ENCODE results near the gene ADCK2. TPM values are rescaled to one million over a fixed set of nuclear protein-coding genes. Genes with fewer than 3 reads are reported as not detected.

The ADCK2 gene
- total RNA-seq, 1 donor from 2014 or later, result 7.8 TPM

DNA sequence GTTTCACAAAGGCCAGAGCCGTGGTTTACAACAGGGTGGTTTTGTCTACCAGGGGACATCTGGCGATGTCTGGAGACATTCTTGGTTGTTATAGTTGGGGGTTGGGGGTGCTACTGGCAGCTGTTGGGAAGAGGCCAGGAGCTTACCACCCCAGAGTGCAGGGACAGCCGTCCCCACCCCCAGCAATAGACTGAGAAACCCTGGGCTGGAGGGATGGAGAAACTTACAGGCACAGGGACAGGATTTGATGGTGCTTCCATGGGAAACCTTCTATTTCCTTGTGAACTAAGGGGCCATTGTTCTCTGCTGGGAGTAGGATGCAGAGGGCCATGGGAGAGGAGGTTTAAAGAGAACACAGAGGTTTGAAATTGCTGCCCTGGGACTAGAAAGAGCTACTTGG is 10.9 kb downstream of the ADCK2 start:
- Histone ChIP-seq H3K27ac (no peak overlapping the region), H3K27me3 (no peaks in the 10 kb centered on the region), H3K9me3 (ENCODE audit: low read depth) (no peaks in the 10 kb centered on the region), H4K20me1 (ENCODE audit: low read depth) (no peaks in the 10 kb centered on the region), H3K4me1 (peaks cover 13% of the 10 kb centered on the region), H3K79me2 (ENCODE audit: low read depth) (no peaks in the 10 kb centered on the region), H3K4me2 (peak overlapping the region; percentile 52), H3F3A (ENCODE audit: low read depth) (no peaks in the 10 kb centered on the region), H3K4me3 (no peak overlapping the region), H2AFZ (replicated peaks) (peak overlapping the region; percentile 91), H3K36me3 (no peaks in the 10 kb centered on the region), H3K9ac (no peak overlapping the region)
- TF ChIP-seq CTCF (IDR thresholded peaks at IDR 0.05), result no peak
- no peak for TF ChIP-seq EZH2phosphoT487 (IDR thresholded peaks at IDR 0.05)
- TF ChIP-seq EZH2 (IDR thresholded peaks at IDR 0.05), result no peak
- no peak overlapping the region for H3K4me3 Mint-ChIP-seq
- no peaks in the 10 kb centered on the region for H3K36me3 Mint-ChIP-seq
- peak; percentile 23 for DNase-seq (ENCODE audit: low spot score)
- H3K27me3 Mint-ChIP-seq (ENCODE audit: insufficient read depth, low read depth), result peaks cover 7% of the 10 kb centered on the region
- no peaks in the 10 kb centered on the region for H3K9me3 Mint-ChIP-seq
- peak overlapping the region; percentile 35 for H3K27ac Mint-ChIP-seq
- peaks cover 16% of the 10 kb centered on the region for H3K4me1 Mint-ChIP-seq

GRCh38 chr7:140684066-140684950 is 11.6 kb downstream of the ADCK2 start:
- peaks cover 13% of the 10 kb centered on the region for H3K4me1 ChIP-seq
- no peak overlapping the region for H3K4me3 Mint-ChIP-seq
- H3K79me2 ChIP-seq (ENCODE audit: low read depth), result no peaks in the 10 kb centered on the region
- no peak for DNase-seq (ENCODE audit: low spot score)
- H3K27me3 ChIP-seq, result no peaks in the 10 kb centered on the region
- no peak overlapping the region for H3K27ac ChIP-seq
- peak overlapping the region; percentile 52 for H3K4me2 ChIP-seq
- H3K9ac ChIP-seq, result no peak overlapping the region
- no peaks in the 10 kb centered on the region for H4K20me1 ChIP-seq (ENCODE audit: low read depth)
- no peaks in the 10 kb centered on the region for H3K9me3 ChIP-seq (ENCODE audit: low read depth)
- H2AFZ ChIP-seq (replicated peaks), result peak overlapping the region; percentile 91
- TF ChIP-seq EZH2phosphoT487 (IDR thresholded peaks at IDR 0.05) (no peak), CTCF (IDR thresholded peaks at IDR 0.05) (no peak), EZH2 (IDR thresholded peaks at IDR 0.05) (no peak)
- peak overlapping the region; percentile 57 for H3K27ac Mint-ChIP-seq
- peaks cover 7% of the 10 kb centered on the region for H3K27me3 Mint-ChIP-seq (ENCODE audit: insufficient read depth, low read depth)
- no peaks in the 10 kb centered on the region for H3F3A ChIP-seq (ENCODE audit: low read depth)
- no peaks in the 10 kb centered on the region for H3K36me3 Mint-ChIP-seq
- H3K9me3 Mint-ChIP-seq, result no peaks in the 10 kb centered on the region
- H3K4me1 Mint-ChIP-seq, result peaks cover 16% of the 10 kb centered on the region
- no peak overlapping the region for H3K4me3 ChIP-seq
- H3K36me3 ChIP-seq, result no peaks in the 10 kb centered on the region

DNA sequence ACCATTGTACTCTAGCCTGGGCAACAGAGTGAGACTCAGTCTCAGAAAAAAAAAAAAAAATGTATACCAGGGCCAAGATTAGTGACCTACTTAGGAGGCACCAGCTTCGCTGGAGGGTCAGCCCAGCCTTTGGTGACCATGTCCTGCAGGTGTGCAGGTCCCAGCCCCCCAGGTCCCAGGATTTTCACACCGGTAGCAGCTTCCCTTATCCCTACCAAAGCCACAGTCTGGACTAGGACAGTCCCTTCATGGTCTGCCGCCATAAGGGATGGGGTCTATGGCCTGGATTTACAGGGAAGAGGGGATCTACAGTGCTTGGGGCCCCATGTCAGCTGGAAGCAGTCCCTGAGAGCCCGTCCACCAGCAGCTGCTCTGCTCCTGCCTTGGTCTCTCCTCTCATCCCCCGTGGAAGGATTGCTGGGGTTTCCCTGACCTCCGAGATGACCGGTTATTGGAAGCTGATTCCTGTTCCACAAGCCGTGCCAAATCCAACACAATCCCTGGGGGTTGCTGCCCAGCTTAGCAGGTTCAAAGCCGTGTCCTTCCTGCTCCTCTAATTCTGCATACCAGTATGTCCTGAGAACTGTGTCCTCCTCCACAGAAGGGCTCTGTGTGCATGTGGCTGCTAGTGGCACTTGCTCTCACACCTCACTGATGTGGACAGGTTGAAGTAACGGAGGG is 12.8 kb downstream of the ADCK2 start:
- Histone ChIP-seq H3K27ac (no peak overlapping the region), H3K4me3 (no peak overlapping the region), H3K9me3 (ENCODE audit: low read depth) (no peaks in the 10 kb centered on the region), H3K4me1 (peaks cover 13% of the 10 kb centered on the region), H3F3A (ENCODE audit: low read depth) (no peaks in the 10 kb centered on the region), H4K20me1 (ENCODE audit: low read depth) (no peaks in the 10 kb centered on the region), H3K27me3 (no peaks in the 10 kb centered on the region), H2AFZ (replicated peaks) (no peak overlapping the region), H3K79me2 (ENCODE audit: low read depth) (no peaks in the 10 kb centered on the region), H3K36me3 (no peaks in the 10 kb centered on the region), H3K9ac (no peak overlapping the region), H3K4me2 (no peak overlapping the region)
- no peak for TF ChIP-seq EZH2 (IDR thresholded peaks at IDR 0.05)
- no peak for TF ChIP-seq CTCF (IDR thresholded peaks at IDR 0.05)
- no peak for TF ChIP-seq EZH2phosphoT487 (IDR thresholded peaks at IDR 0.05)
- no peak overlapping the region for H3K27ac Mint-ChIP-seq
- H3K4me1 Mint-ChIP-seq, result peaks cover 15% of the 10 kb centered on the region
- DNase-seq (ENCODE audit: low spot score), result no peak
- no peaks in the 10 kb centered on the region for H3K36me3 Mint-ChIP-seq
- H3K9me3 Mint-ChIP-seq, result no peaks in the 10 kb centered on the region
- H3K4me3 Mint-ChIP-seq, result no peak overlapping the region
- H3K27me3 Mint-ChIP-seq (ENCODE audit: insufficient read depth, low read depth), result peaks cover 7% of the 10 kb centered on the region

Data from neural progenitor cell (in vitro differentiated cells).